HFFc6 (cell line): Measurements from ENCODE around the gene ACTR2. TPM values are rescaled to one million over a fixed set of nuclear protein-coding genes. Genes with fewer than 3 reads are reported as not detected.
"Not testable (repeated sequence)": the region's sequence is repeated elsewhere in the genome, so short reads cannot be mapped to it uniquely, and the experiment has no call there.

Source experiments
- DNase-seq: peaks from one replicate; pipeline ENCODE4 v3.0.0-alpha.2; 2018
- H3K27ac Mint-ChIP-seq: 2 replicates; pipeline ENCODE4 v1.8.0; 2020; ENCODE audit warnings: mild to moderate bottlenecking, mixed read lengths
- H3K27me3 Mint-ChIP-seq: 2 replicates; pipeline ENCODE4 v1.8.0; 2021; ENCODE audit warnings: mild to moderate bottlenecking, moderate library complexity, mixed read lengths; ENCODE audit not compliant: insufficient read depth
- H3K36me3 Mint-ChIP-seq: 2 replicates; pipeline ENCODE4 v1.8.0; 2021; ENCODE audit warnings: low read depth, mixed read lengths
- H3K4me1 Mint-ChIP-seq: 2 replicates; pipeline ENCODE4 v1.8.0; 2020; ENCODE audit warnings: low read depth, mixed read lengths
- H3K4me3 Mint-ChIP-seq: 2 replicates; pipeline ENCODE4 v1.8.0; 2020; ENCODE audit warnings: mild to moderate bottlenecking, moderate library complexity, mixed read lengths
- H3K9me3 Mint-ChIP-seq: 2 replicates; pipeline ENCODE4 v1.8.0; 2020; ENCODE audit warnings: mild to moderate bottlenecking, mixed read lengths
- long read RNA-seq: library from polyadenylated mRNA; unstranded; transcript quantifications from one replicate; pipeline ENCODE4 v2.0.0, GENCODE V29; 2019
- total RNA-seq, 6 experiments: library from RNA; stranded (reverse); fragmentation: NEBNext Ultra II Directional; extraction: Animal tissue kit (Norgen Biotek cat#: 25700); gene quantifications; 2 replicates in 1 of 6; 3 replicates in 5 of 6; pipeline ENCODE4 v1.2.3, GENCODE V29; 2021
- TF ChIP-seq, protein P1 (sequence below): fragments of 200-600 bp; sonication (generic); IDR thresholded peaks from 2 replicates; pipeline ENCODE4 v1.5.0; 2021; ENCODE audit warnings: antibody characterized with exemption, mild to moderate bottlenecking

Gene ACTR2
- 100 to 1,000 TPM; 412 to 450 (median 427) TPM for total RNA-seq
- long read RNA-seq, transcript ACTR2-201 (9 exons, 3,861 nt), result major isoform, 85 of 142 reads
- long read RNA-seq, partial matches to known transcripts, result 55 of 142 reads
- long read RNA-seq, other reads (novel, unspliced or antisense), result 2 of 142 reads

DNA sequence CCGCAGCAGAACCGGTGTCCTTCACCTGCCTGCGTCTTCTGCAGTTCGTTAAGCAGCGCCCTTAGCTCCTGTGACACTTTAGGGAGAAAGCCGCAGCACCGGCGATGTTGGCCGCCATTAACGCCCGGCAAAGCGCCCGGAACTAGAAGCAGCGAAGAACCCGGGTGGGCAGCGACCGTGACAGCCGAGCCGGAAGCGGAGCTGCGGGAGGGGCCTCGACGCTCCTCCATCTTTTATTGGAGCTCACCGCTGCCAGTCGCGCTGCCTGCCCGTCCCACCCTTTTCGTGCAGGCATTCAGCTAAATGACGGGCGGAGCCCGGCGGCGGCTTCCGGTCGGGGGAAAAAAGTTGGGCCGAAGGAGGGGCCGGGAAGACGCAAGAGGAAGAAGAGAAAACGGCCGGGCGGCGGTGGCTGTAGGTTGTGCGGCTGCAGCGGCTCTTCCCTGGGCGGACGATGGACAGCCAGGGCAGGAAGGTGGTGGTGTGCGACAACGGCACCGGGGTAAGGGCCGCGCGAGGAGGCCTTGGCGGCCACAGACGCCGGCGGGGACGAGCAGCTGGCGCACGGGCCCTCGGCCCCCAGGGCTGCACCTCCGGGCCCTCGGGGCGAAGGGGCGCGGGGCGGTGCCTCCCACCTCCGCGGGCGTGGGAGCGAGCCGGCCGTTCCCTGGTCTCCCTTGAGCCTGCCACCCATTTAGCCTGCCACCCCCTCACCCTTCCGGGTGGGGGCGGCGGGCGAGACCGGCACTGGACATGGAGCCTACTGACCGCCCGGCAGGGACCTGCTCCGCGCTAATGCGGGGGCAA lies at the start of gene ACTR2:
Gene ACTR2 (plus strand): TSS at position 376 of the 807 bp plus-strand sequence. CDS start 79 bp downstream, at position 455.
- Mint-ChIP-seq H3K27me3 (peaks cover 2% of the 10 kb centered on the region; the same call in 1 of the 2 replicates), H3K4me3 (peak within 1 kb of the TSS; percentile 99), H3K9me3 (peaks cover 4% of the 10 kb centered on the region; the same call in 1 of the 2 replicates), H3K36me3 (peaks cover 25% of the 10 kb centered on the region), H3K27ac (peak within 1 kb of the TSS; percentile 98), H3K4me1 (peaks cover 41% of the 10 kb centered on the region)
- TF ChIP-seq, protein P1, sequence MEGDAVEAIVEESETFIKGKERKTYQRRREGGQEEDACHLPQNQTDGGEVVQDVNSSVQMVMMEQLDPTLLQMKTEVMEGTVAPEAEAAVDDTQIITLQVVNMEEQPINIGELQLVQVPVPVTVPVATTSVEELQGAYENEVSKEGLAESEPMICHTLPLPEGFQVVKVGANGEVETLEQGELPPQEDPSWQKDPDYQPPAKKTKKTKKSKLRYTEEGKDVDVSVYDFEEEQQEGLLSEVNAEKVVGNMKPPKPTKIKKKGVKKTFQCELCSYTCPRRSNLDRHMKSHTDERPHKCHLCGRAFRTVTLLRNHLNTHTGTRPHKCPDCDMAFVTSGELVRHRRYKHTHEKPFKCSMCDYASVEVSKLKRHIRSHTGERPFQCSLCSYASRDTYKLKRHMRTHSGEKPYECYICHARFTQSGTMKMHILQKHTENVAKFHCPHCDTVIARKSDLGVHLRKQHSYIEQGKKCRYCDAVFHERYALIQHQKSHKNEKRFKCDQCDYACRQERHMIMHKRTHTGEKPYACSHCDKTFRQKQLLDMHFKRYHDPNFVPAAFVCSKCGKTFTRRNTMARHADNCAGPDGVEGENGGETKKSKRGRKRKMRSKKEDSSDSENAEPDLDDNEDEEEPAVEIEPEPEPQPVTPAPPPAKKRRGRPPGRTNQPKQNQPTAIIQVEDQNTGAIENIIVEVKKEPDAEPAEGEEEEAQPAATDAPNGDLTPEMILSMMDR, result 0 out of 2 replicates have a peak, but pooled peaks have one; percentile 12
- peak; percentile 97 for DNase-seq

DNA sequence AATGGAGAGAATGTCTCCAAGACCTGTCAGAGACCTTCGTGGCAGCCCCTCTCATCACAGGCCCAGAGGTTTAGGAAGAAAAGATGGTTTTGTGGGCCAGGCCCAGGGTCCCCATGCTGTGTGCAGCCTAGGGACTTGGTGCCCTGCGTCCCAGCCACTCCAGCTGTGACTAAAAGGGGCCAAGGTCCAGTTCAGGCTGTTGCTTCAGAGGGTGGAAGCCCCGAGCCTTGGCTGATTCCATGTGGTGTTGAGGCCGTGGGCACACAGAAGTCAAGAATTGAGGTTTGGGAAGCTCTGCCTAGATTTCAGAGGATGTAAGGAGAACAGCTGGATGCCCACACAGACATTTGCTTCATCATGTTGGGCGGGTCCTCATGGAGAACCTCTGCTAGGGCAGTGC lies 45.1 kb upstream of the ACTR2 start:
- Mint-ChIP-seq H3K27ac (no peak overlapping the region), H3K9me3 (no peaks in the 10 kb centered on the region), H3K27me3 (peaks cover 16% of the 10 kb centered on the region), H3K4me1 (peaks cover 10% of the 10 kb centered on the region), H3K36me3 (no peaks in the 10 kb centered on the region), H3K4me3 (no peak overlapping the region)
- no peak for DNase-seq
- TF ChIP-seq, protein P1, result no peak

DNA sequence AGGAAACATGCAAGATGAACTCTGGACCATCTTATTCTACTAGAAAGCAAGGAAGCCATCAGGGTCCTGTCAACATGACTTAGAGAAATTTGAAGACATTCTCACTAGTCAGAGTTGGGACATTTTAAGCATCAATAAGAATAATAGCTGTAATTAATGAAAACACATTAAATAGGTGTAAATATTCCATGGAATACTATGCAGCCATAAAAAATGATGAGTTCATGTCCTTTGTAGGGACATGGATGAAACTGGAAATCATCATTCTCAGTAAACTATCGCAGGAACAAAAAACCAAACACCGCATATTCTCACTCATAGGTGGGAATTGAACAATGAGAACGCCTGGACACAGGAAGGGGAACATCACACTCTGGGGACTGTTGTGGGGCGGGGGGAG lies 44.2 kb upstream of the ACTR2 start:
- H3K9me3 Mint-ChIP-seq, DNase-seq, H3K4me3 Mint-ChIP-seq, H3K36me3 Mint-ChIP-seq, H3K27ac Mint-ChIP-seq: not testable (repeated sequence)
- peaks cover 16% of the 10 kb centered on the region for H3K27me3 Mint-ChIP-seq
- peaks cover 11% of the 10 kb centered on the region for H3K4me1 Mint-ChIP-seq

DNA sequence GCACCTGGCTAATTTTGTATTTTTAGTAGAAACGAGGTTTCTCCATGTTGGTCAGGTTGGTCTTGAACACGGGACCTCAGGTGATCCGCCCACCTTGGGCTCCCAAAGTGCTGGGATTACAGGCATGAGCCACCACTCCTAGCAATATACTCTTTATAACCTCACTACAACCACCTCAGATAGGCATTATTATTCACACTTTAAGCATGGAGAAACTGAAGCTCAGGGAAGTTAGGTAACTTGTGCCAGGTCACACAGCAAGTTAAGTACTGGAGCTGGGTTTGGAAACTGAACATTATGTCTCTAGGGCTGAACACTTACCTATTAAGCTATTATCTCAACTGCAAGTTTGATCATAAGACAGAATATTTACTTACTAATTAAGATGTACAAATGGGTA lies 42.6 kb upstream of the ACTR2 start:
- no peak for DNase-seq
- Mint-ChIP-seq H3K36me3 (no peaks in the 10 kb centered on the region), H3K4me1 (peaks cover 11% of the 10 kb centered on the region), H3K27me3 (peaks cover 17% of the 10 kb centered on the region), H3K27ac (no peak overlapping the region), H3K4me3 (no peak overlapping the region), H3K9me3 (no peaks in the 10 kb centered on the region)
- TF ChIP-seq, protein P1, result no peak

DNA sequence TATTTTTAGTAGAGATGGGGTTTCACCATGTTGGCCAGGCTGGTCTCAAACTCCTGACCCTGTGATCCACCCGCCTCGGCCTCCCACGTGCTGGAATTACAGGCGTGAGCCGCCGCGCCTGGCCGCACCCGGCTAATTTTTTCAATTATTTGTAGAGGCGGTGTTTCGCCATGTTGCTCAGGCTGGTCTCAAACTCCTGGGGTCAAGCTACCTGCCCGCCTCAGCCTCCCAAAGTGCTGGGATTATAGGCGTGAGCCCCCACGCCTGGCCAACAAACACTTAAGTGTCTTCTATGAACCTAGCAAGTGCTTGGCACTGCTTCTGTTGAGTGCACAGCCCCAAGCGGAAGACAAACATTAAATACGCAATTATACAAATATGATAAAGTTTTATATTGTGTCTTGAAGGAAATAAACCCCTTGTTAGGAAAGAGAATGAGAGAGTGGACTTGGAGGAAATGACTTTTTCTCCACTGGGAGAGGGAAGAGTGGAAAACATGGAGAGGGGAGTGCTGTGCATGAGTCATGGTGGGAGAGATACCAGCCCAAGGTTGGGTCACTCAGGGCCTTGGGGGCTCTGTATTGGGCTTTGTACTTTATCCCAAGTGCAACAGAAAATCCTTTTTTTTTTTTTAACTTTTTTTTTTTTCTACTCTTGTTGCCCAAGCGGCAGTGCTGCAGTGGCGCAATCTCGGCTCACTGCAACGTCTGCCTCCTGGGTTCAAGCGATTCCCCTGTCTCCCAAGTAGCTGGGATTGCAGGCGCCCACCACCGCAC lies 41.4 kb upstream of the ACTR2 start:
- no peaks in the 10 kb centered on the region for H3K36me3 Mint-ChIP-seq
- H3K4me3 Mint-ChIP-seq, result no peak overlapping the region
- H3K27ac Mint-ChIP-seq, result no peak overlapping the region
- no peaks in the 10 kb centered on the region for H3K9me3 Mint-ChIP-seq
- TF ChIP-seq, protein P1, result no peak
- H3K4me1 Mint-ChIP-seq, result peaks cover 11% of the 10 kb centered on the region
- DNase-seq, result no peak
- H3K27me3 Mint-ChIP-seq, result peaks cover 17% of the 10 kb centered on the region
